AG20443 (cell line): ENCODE results near the gene DSE.

ENCODE experiments used
- DNase-seq: peaks from one replicate; pipeline ENCODE4 v3.0.0; 2012; ENCODE audit warnings: low spot score, mixed read lengths

The DSE gene

DNA sequence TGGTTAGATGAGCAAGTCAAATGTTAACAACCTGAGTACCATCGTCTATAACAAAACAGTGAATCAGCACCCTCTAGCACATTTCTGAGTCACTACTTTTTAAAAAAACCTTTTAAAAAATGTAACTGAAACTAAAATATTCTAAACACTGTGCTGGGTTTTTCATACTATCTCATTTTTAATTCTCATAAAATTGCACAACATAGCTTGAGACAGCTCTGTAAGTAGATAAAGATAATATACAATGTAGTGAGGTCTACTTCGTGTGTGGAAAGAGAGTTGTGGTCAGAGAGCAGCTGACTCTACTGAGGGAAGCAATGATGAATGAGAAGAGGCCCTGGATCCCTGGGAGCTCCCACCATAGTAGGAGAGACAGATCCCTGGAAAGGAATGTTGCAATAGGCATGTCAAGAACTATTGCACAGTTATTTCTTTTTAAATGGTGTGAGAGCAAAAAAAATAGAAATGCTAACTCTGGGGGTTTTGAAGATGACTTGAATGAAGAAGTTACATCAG is 76.8 kb downstream of the DSE start:
- DNase-seq, result peak; percentile 86

DNA sequence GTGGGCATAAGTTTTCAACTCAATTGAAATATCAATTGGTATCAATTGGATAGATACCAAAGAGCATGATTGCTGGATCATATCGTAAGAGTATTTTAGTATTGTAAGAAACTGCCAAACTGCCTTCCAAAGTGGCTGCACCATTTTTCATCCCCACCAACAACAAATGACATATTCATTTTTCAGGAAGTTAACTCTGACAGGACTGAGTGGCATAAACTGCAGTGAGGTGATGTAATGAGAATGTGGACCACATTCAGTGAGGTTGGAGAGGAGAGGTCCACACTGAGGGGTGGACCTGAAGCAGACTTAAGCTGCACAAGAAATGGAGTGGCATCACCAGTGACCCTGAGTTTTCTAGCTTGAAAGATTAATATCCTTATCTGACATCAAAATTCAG is 78.8 kb downstream of the DSE start:
- DNase-seq, result no peak

DNA sequence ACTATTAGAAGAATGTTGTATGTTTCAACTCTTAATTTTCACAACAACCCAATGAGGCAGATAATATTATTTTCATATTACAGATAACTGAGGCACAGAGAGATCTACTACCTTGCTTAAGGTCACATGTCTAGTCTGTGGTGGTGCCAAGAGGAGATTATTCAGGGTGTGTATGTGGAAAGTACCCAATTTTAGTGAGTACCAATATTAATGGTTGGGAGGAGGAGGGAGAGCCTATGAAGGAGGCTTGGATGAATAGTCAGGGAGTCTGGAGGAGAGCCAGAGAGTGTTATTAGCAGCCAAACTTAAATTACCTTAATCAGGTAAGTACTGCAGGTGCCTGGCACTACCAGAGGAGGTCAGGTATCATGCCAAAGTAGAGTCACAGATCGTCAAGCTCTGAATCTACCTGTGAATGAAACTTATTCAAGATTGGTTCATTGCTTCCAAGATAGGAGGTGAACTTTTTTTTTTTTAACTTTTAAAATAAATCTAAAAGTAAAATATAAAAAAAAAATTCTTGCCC is 79.5 kb downstream of the DSE start:
- no peak for DNase-seq

GRCh38 chr6:116450769-116451740 is 80.3 kb downstream of the DSE start:
- DNase-seq, result no peak

DNA sequence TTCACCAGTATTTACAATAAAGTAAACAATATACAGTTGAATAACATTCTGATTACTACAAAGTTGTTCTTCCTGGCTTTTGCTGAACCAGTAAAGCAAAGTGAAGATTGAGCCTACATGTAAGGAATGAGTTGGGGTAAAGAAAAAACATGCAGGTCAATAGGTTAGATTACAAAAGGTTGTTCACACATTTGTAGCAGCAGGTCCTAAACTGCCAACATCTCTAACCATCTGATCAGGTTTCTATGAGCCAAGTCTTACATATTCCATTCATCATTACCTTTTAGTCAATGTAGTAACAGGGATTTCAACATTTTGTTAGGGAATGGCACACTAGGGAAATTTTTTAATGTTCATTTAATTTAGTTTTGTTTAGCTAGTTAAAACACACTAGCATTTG is 81.2 kb downstream of the DSE start:
- no peak for DNase-seq

GRCh38 chr6:116452531-116452930 is 81.8 kb downstream of the DSE start:
- no peak for DNase-seq

DNA sequence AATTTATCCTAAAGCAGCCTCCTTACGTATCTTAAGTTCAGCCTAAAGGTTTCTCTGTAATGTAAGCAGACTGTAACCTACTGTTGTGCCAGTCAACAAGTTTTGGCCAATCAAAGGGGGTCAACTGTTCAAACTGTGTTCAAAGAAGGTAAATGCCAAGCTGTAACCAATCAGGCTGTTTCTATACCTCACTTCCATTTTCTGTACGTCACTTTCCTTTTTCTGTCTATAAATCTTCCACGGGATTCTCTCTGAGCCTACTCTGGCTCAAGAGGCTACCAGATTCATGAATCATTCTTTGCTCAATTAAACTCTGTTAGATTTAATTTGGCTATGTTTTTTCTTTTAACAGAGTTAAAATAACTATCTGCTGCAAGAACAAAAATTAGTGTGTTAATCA is 85.4 kb downstream of the DSE start:
- DNase-seq, result no peak

GRCh38 chr6:116456927-116457326 is 86.2 kb downstream of the DSE start:
- no peak for DNase-seq

GRCh38 chr6:116458264-116458663 is 87.5 kb downstream of the DSE start:
- DNase-seq, result no peak

- DNase-seq, result no peak
Measured at GRCh38 chr6:116459927-116460326, 89.2 kb downstream of the DSE start.

DNA sequence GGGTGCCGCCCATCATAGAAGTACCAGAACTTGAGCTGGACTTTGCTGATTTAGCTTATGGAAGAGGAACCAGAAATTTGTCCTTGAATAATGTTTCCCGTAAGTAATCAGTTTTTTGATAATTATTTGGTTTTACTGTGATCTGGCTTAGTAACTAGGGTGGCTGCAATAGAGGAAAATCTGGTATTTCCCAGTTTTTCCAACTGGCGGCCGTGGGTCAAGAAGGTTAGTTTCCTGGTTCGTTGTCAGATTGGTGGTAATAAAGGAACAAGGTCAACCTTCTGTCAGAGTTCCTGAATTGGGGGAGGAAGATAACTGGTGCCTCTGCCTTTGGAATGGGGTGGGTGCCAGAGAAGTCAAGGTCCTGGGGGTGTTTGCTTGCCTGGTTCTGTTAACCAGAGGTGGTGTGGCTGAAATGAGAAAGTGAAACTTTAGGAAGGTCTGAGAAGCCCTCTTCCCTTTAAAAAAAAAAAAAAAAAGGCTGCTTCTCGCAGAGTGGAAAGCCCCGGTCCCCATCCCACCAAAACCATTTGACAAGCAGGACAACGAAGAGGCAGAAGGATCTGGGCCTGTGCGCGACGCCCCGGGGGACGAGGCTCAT is 90.7 kb downstream of the DSE start, which contains the start of gene CALHM6:
Gene CALHM6, plus strand, starts transcription at position 45 of the 601 bp plus-strand sequence. Its CDS starts 555 bp downstream, at position 600.
- DNase-seq, result no peak

DNA sequence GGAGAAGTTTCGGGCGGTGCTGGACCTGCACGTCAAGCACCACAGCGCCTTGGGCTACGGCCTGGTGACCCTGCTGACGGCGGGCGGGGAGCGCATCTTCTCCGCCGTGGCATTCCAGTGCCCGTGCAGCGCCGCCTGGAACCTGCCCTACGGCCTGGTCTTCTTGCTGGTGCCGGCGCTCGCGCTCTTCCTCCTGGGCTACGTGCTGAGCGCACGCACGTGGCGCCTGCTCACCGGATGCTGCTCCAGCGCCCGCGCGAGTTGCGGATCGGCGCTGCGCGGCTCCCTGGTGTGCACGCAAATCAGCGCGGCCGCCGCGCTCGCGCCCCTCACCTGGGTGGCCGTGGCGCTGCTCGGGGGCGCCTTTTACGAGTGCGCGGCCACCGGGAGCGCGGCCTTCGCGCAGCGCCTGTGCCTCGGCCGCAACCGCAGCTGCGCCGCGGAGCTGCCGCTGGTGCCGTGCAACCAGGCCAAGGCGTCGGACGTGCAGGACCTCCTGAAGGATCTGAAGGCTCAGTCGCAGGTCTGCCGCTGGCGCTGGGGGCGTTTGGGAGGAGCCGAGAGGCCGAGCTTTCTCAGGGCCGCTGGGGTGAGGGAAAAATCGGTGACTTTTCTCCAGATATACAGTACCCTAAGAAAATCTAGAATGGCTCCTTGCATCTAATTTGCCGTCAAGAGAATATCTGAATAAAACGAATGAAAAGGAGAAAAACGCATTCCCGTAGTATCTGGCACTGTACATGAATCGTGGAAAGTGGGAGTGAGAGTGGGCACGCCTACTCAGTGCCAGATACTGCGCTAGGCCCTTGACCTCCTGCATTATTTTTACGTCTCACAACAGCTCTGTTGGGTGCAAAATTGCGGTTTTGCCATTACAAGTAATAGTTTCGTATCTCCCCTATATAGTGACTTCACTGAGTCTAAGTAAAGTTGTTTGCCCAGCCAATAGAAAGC is 91.5 kb downstream of the DSE start:
- peak; percentile 78 for DNase-seq

- DNase-seq, result no peak
Measured at GRCh38 chr6:116463301-116463700, 92.6 kb downstream of the DSE start.

DNA sequence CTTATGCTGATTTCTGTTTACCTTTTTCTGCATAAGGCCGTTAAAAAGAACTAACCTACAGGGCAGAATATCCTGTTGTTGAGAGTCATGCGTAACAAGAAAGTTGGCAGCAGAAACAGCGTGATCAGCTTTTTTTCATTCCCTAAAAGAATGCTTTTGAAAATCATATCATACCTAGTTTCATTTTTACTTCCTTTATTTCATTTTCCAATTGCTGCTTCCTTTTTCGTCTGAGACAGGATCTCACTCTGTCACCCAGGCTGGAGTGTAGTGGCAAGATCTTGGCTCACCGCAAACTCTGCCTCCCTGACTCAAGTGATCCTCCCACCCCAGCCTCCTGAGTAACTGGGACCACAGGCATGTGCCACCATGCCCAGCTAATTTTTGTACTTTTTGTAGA is 94.5 kb downstream of the DSE start:
- DNase-seq, result no peak

DNA sequence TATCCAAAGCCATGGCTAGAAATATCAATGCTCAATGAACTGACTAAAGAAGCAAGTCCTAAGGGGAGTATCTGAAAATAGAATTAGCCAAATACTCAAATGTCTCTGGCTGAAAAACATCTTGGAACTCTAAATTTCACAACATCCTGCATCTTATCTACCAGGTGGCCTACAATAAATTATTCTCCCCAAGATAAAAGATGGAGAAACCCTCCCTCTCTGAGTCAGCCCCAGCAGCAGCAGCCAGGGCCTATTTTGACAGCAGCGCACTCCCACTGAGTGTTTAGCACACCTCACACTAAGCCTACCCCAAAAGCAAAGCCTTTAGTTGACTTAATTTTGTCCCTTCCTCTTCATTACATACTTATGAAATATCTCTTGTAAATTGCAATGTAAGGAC is 96.3 kb downstream of the DSE start:
- DNase-seq, result no peak

DNA sequence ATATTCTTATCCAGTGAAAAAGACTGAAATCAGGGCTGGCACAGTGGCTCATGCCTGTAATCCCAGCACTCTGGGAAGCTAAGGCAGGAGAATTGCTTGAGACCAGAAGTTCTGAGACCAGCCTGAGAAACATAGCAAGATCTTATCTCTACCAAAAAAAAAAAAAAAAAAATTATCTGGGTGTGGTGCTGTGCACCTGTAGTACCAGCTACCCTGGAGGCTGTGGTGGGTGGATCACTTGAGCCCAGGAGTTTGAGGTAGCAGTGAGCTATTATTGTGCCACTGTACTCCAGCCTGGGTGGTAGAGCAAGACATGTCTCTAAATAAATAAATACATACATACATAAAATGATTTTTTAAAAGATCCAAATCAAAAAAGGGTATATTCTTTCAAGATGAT is 96.8 kb downstream of the DSE start:
- DNase-seq, result no peak

DNA sequence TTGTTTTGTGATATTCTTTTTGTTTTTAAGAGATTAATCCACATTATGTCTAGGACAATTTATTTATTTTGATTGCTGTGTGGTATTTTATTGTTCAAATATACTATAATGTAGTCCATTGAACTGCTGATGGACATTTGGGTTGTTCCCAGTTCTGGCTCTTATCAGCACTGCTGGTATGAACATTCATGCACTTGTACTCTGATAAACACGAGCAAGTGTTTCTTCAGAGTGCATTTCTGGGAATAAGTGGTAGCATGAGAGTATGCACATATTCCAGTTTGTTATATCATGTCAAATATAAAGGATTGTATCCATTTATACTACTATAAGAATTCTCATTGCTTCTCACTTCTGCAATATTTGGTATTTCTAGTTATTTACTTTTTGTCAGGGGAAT is 97.5 kb downstream of the DSE start:
- DNase-seq, result no peak

DNA sequence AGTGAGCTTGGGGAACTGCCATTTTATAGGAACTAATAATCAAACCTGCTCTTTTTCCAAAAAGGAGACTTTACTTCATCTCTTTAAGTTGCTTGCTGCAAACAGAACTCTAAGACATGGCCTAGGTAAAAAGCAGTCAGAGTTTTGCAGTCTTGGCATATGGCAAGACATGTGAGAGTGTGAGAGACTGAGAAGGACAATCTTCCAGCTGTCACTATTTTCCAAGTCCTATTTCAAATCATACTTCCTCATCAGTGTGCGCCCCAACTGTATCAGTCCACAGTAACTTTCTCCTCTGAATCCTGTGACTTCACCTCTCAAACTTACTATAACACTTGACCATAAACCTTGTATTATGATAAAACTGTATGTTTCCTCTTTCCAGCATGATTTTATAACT is 100.8 kb downstream of the DSE start:
- no peak for DNase-seq

DNA sequence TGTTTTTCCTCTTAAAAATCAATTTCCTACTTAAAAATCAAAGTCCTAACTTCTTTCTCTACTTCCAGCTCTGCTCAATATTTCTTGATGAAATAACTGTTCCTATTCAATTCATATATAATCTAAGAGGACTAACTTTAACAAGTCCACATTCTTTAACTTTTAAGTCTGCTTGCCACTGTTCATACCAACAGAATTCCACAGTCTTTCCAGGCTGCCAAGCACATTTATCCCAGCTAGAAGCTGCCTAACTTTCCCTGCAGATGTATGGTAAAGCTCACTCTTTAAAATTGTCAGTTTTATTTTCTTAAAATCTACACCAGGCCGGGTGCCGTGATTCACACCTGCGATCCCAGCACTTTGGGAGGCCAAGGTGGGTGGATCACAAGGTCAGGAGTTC is 102.0 kb downstream of the DSE start:
- no peak for DNase-seq

GRCh38 chr6:116475141-116475540 is 104.4 kb downstream of the DSE start:
- DNase-seq, result no peak

GRCh38 chr6:116476002-116476678 is 105.4 kb downstream of the DSE start:
- DNase-seq, result no peak
